ENCODE measurements around the gene EXOG. TPM values are rescaled to one million over a fixed set of nuclear protein-coding genes. Genes with fewer than 3 reads are reported as not detected.

Gene EXOG
- total and polyA plus RNA-seq, 10 of the 15 experiments (the other 5 are each of a cell fraction or from before 2014, with no cell fraction given), result 7.8 to 20.9 (median 19.6) TPM

DNA sequence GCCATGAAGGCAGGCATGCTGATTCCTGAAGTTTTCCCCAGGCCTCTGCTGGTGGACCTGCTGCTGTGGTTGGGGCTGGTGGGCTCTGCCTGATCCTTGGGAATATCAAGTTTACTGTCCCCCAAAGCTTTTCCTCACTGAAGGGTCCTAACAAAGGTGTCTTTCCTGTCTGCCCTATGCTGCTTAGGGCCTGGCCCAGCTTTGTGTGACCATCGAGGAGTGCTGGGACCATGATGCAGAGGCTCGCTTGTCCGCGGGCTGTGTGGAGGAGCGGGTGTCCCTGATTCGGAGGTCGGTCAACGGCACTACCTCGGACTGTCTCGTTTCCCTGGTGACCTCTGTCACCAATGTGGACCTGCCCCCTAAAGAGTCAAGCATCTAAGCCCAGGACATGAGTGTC lies 13.2 kb upstream of the EXOG start:
- no peak for DNase-seq (ENCODE audit: low read depth, low spot score)
- Histone ChIP-seq H3K4me3 (no peak overlapping the region), H3K4me1 (ENCODE audit: control insufficient read depth, insufficient read depth, low read length) (peaks cover 9% of the 10 kb centered on the region), H3K27ac (ENCODE audit: control insufficient read depth, insufficient read depth) (no peak overlapping the region), H4K20me1 (ENCODE audit: control insufficient read depth, insufficient read depth) (no peaks in the 10 kb centered on the region), H3K36me3 (ENCODE audit: control insufficient read depth in 2 of 2, insufficient read depth in 2 of 2, low read length in 1 of 2) (peaks cover 4 to 10% of the 10 kb centered on the region in 2 experiments; a peak in 3 of 4 replicates), H3K79me2 (ENCODE audit: control insufficient read depth, insufficient read depth, low read length) (no peaks in the 10 kb centered on the region), H2AFZ (ENCODE audit: control insufficient read depth, low read depth, low read length) (no peak overlapping the region), H3K9ac (ENCODE audit: control insufficient read depth, insufficient read depth, low read length) (no peak overlapping the region), H3K9me3 (replicated peaks; ENCODE audit: control insufficient read depth, insufficient read depth, low read length) (no peaks in the 10 kb centered on the region), H3K27me3 (replicated peaks in 1 of 2; ENCODE audit: control insufficient read depth in 2 of 2, insufficient read depth in 2 of 2, low read length in 1 of 2) (no peaks in the 10 kb centered on the region), H3K4me2 (ENCODE audit: control insufficient read depth, insufficient read depth) (no peak overlapping the region)
- ChIA-PET RAD21 (ENCODE audit: unreplicated experiment) (no interaction called here), SMC1A (ENCODE audit: uncharacterized antibody, unreplicated experiment) (no interaction called here), POLR2A (no interaction called here), CTCF (interaction anchor here (0.9 to 6.2 kb wide), 4 partner anchors 13 to 365 kb away, joined by 3 to 55 read pairs (median 4); partner anchors contain the start of genes EXOG and XYLB)
- FAIRE-seq, result no peak
- TF ChIP-seq MAX (IDR thresholded peaks at IDR 0.05; ENCODE audit: low read depth, low read length), result no peak
- ATAC-seq, result no peak
- intact Hi-C loops (cut with micrococcal nuclease; ENCODE audit: unreplicated experiment) (loop anchor here (5.0 kb wide), 1 partner anchor 116 kb away; no protein-coding TSS in a partner anchor), in situ Hi-C loops (cut with MboI) (loop anchor here (5.0 kb wide), 2 partner anchors 136 to 366 kb away; partner anchors contain the start of gene XYLB)
- 89% methylated on average over 10 of the region's 10 CpGs for WGBS (ENCODE audit: insufficient coverage, insufficient replicate concordance, low lambda C conversion rate, missing lambda C conversion rate)
- no TSS peak for BruUV-seq (replicated peaks)

DNA sequence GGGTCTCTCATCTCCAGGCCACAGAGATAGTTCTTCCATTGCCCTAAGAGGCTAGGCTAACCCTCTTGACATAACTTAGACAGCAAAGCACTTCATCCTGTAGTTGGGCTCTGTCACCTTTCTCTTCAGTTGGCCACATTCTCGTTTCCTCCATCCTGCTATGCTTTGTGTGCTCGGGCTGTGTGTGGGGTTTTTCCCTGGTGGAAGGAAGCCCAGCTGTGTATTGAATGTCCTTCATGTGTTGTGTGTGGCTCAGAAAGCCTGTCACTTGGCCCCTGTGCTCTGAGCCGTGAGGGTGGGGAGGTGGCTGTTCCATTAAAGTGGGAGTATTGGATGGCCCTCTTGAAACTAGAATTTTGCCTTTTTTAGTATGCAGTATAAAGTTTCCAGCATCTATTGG lies 8.8 kb upstream of the EXOG start:
- Histone ChIP-seq H3K36me3 (ENCODE audit: control insufficient read depth in 2 of 2, insufficient read depth in 2 of 2, low read length in 1 of 2) (peaks cover 0 to 2% of the 10 kb centered on the region in 2 experiments; a peak in 2 of 4 replicates), H3K27ac (ENCODE audit: control insufficient read depth, insufficient read depth) (no peak overlapping the region), H3K4me2 (ENCODE audit: control insufficient read depth, insufficient read depth) (peak overlapping the region; percentile 57; the same call in 1 of the 2 replicates), H3K79me2 (ENCODE audit: control insufficient read depth, insufficient read depth, low read length) (no peaks in the 10 kb centered on the region), H2AFZ (ENCODE audit: control insufficient read depth, low read depth, low read length) (0 out of 2 replicates have a peak overlapping the region, but pooled peaks have one; percentile 13), H3K27me3 (replicated peaks in 1 of 2; ENCODE audit: control insufficient read depth in 2 of 2, insufficient read depth in 2 of 2, low read length in 1 of 2) (no peaks in the 10 kb centered on the region), H3K9ac (ENCODE audit: control insufficient read depth, insufficient read depth, low read length) (no peak overlapping the region), H3K4me1 (ENCODE audit: control insufficient read depth, insufficient read depth, low read length) (peaks cover 9% of the 10 kb centered on the region), H3K4me3 (no peak overlapping the region), H4K20me1 (ENCODE audit: control insufficient read depth, insufficient read depth) (no peaks in the 10 kb centered on the region), H3K9me3 (replicated peaks; ENCODE audit: control insufficient read depth, insufficient read depth, low read length) (no peaks in the 10 kb centered on the region)
- ChIA-PET POLR2A (no interaction called here), CTCF (interaction anchor here (1.0 to 1.8 kb wide), 3 partner anchors 8 to 513 kb away, joined by 3 to 4 read pairs (median 3); partner anchors contain the start of gene EXOG), SMC1A (ENCODE audit: uncharacterized antibody, unreplicated experiment) (interaction anchor here (1.1 kb wide), 1 partner anchor 513 kb away, joined by 3 read pairs; no protein-coding TSS in a partner anchor), RAD21 (ENCODE audit: unreplicated experiment) (interaction anchor here (1.0 kb wide), 1 partner anchor 16 kb away, joined by 3 read pairs; no protein-coding TSS in a partner anchor)
- intact Hi-C loops (cut with micrococcal nuclease; ENCODE audit: unreplicated experiment) (no loop called here), in situ Hi-C loops (cut with MboI) (no loop called here)
- DNase-seq (ENCODE audit: low read depth, low spot score) (peak; percentile 26), ATAC-seq (peak; percentile 93), FAIRE-seq (peak; percentile 64)
- WGBS (ENCODE audit: insufficient coverage, insufficient replicate concordance, low lambda C conversion rate, missing lambda C conversion rate), result 0% methylated on average over 3 of the region's 3 CpGs
- no TSS peak for BruUV-seq (replicated peaks)
- TF ChIP-seq, protein P1, sequence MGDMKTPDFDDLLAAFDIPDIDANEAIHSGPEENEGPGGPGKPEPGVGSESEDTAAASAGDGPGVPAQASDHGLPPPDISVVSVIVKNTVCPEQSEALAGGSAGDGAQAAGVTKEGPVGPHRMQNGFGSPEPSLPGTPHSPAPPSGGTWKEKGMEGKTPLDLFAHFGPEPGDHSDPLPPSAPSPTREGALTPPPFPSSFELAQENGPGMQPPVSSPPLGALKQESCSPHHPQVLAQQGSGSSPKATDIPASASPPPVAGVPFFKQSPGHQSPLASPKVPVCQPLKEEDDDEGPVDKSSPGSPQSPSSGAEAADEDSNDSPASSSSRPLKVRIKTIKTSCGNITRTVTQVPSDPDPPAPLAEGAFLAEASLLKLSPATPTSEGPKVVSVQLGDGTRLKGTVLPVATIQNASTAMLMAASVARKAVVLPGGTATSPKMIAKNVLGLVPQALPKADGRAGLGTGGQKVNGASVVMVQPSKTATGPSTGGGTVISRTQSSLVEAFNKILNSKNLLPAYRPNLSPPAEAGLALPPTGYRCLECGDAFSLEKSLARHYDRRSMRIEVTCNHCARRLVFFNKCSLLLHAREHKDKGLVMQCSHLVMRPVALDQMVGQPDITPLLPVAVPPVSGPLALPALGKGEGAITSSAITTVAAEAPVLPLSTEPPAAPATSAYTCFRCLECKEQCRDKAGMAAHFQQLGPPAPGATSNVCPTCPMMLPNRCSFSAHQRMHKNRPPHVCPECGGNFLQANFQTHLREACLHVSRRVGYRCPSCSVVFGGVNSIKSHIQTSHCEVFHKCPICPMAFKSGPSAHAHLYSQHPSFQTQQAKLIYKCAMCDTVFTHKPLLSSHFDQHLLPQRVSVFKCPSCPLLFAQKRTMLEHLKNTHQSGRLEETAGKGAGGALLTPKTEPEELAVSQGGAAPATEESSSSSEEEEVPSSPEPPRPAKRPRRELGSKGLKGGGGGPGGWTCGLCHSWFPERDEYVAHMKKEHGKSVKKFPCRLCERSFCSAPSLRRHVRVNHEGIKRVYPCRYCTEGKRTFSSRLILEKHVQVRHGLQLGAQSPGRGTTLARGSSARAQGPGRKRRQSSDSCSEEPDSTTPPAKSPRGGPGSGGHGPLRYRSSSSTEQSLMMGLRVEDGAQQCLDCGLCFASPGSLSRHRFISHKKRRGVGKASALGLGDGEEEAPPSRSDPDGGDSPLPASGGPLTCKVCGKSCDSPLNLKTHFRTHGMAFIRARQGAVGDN (IDR thresholded peaks at IDR 0.05), result no peak
- TF ChIP-seq, protein P2, sequence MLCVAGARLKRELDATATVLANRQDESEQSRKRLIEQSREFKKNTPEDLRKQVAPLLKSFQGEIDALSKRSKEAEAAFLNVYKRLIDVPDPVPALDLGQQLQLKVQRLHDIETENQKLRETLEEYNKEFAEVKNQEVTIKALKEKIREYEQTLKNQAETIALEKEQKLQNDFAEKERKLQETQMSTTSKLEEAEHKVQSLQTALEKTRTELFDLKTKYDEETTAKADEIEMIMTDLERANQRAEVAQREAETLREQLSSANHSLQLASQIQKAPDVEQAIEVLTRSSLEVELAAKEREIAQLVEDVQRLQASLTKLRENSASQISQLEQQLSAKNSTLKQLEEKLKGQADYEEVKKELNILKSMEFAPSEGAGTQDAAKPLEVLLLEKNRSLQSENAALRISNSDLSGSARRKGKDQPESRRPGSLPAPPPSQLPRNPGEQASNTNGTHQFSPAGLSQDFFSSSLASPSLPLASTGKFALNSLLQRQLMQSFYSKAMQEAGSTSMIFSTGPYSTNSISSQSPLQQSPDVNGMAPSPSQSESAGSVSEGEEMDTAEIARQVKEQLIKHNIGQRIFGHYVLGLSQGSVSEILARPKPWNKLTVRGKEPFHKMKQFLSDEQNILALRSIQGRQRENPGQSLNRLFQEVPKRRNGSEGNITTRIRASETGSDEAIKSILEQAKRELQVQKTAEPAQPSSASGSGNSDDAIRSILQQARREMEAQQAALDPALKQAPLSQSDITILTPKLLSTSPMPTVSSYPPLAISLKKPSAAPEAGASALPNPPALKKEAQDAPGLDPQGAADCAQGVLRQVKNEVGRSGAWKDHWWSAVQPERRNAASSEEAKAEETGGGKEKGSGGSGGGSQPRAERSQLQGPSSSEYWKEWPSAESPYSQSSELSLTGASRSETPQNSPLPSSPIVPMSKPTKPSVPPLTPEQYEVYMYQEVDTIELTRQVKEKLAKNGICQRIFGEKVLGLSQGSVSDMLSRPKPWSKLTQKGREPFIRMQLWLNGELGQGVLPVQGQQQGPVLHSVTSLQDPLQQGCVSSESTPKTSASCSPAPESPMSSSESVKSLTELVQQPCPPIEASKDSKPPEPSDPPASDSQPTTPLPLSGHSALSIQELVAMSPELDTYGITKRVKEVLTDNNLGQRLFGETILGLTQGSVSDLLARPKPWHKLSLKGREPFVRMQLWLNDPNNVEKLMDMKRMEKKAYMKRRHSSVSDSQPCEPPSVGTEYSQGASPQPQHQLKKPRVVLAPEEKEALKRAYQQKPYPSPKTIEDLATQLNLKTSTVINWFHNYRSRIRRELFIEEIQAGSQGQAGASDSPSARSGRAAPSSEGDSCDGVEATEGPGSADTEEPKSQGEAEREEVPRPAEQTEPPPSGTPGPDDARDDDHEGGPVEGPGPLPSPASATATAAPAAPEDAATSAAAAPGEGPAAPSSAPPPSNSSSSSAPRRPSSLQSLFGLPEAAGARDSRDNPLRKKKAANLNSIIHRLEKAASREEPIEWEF (IDR thresholded peaks at IDR 0.05; ENCODE audit: insufficient replicate concordance, low read depth, low read length), result no peak
- no peak for TF ChIP-seq MLLT1 (IDR thresholded peaks at IDR 0.05)
